CD8-positive, alpha-beta memory T cell (primary cell): ENCODE measurements around the gene WDPCP. TPM values are rescaled to one million over a fixed set of nuclear protein-coding genes. Genes with fewer than 3 reads are reported as not detected.

Experiments
- CTCF ChIA-PET: fragments of 350-600 bp; sonication (Branson Sonifier 250); formaldehyde crosslinking; loops from one replicate; lab custom pipeline; 2021; ENCODE audit warnings: antibody characterized with exemption; lab: Charles Lee
- POLR2A ChIA-PET: fragments of 350-600 bp; sonication (Branson Sonifier 250); formaldehyde crosslinking; loops from one replicate; lab custom pipeline; 2021; ENCODE audit warnings: antibody characterized with exemption; lab: Charles Lee
- DNase-seq, 5 donors: peaks; one replicate each; pipeline versions ENCODE4 v3.0.0 to v3.0.0-alpha.2; 2020 to 2022; ENCODE audit warnings: mixed read lengths in 1 of 5
- H3K27ac ChIP-seq: one replicate; pipeline ENCODE4 v1.7.0; 2013; ENCODE audit warnings: low read depth, mild to moderate bottlenecking, low read length, moderate library complexity
- H3K27me3 ChIP-seq: 2 replicates; pipeline ENCODE4 v1.7.0; 2013; ENCODE audit warnings: low read length, mild to moderate bottlenecking; ENCODE audit not compliant: insufficient read depth, poor library complexity, severe bottlenecking
- H3K36me3 ChIP-seq: 2 replicates; pipeline ENCODE4 v1.7.0; 2013; ENCODE audit warnings: mild to moderate bottlenecking, low read length, moderate library complexity; ENCODE audit not compliant: insufficient read depth
- H3K4me1 ChIP-seq: 2 replicates; pipeline ENCODE4 v1.7.0; 2013; ENCODE audit warnings: mild to moderate bottlenecking, low read length, moderate library complexity; ENCODE audit not compliant: insufficient read depth
- H3K4me3 ChIP-seq: 2 replicates; pipeline ENCODE4 v1.7.0; 2013; ENCODE audit warnings: mild to moderate bottlenecking, low read length
- H3K9me3 ChIP-seq: 2 replicates; pipeline ENCODE4 v1.7.0; 2013; ENCODE audit warnings: mild to moderate bottlenecking, low read length
- H3K27ac Mint-ChIP-seq, 8 donors: one replicate each; pipeline ENCODE4 v1.8.0; 2020 to 2021; ENCODE audit warnings: mixed read lengths in 8 of 8, mild to moderate bottlenecking in 6 of 8, inconsistent platforms in 3 of 8, moderate library complexity in 3 of 8
- H3K27me3 Mint-ChIP-seq, 2 donors: one replicate each; pipeline ENCODE4 v1.8.0; 2020 to 2021; ENCODE audit warnings: mixed read lengths in 2 of 2, mild to moderate bottlenecking in 1 of 2, moderate library complexity in 1 of 2
- H3K36me3 Mint-ChIP-seq, 3 donors: one replicate each; pipeline ENCODE4 v1.8.0; 2020 to 2021; ENCODE audit warnings: mixed read lengths in 3 of 3, inconsistent platforms in 1 of 3, mild to moderate bottlenecking in 1 of 3
- H3K4me1 Mint-ChIP-seq, 3 donors: one replicate each; pipeline ENCODE4 v1.8.0; 2020 to 2021; ENCODE audit warnings: mixed read lengths in 3 of 3, inconsistent platforms in 1 of 3, mild to moderate bottlenecking in 1 of 3
- H3K4me3 Mint-ChIP-seq, 7 donors: one replicate each; pipeline ENCODE4 v1.8.0; 2020 to 2021; ENCODE audit warnings: mixed read lengths in 7 of 7, mild to moderate bottlenecking in 6 of 7, moderate library complexity in 4 of 7, inconsistent platforms in 2 of 7
- H3K9me3 Mint-ChIP-seq, 5 donors: one replicate each; pipeline ENCODE4 v1.8.0; 2020 to 2022; ENCODE audit warnings: mixed read lengths in 5 of 5, mild to moderate bottlenecking in 3 of 5, moderate library complexity in 2 of 5, inconsistent platforms in 1 of 5
- polyA plus RNA-seq: library from polyadenylated mRNA; unstranded; fragments of 300-500 nt; fragmentation: Illumina TruSeq; gene quantifications from one replicate; pipeline ENCODE4 v1.2.3, GENCODE V29; 2021
- total RNA-seq, 2 experiments: library from RNA; stranded (reverse); gene quantifications; one replicate each; pipeline ENCODE4 v1.2.3, GENCODE V29; 2021

WDPCP gene
- total and polyA plus RNA-seq, 3 experiments from 2014 or later: 5.9 to 7.9 (median 7.2) TPM

DNA sequence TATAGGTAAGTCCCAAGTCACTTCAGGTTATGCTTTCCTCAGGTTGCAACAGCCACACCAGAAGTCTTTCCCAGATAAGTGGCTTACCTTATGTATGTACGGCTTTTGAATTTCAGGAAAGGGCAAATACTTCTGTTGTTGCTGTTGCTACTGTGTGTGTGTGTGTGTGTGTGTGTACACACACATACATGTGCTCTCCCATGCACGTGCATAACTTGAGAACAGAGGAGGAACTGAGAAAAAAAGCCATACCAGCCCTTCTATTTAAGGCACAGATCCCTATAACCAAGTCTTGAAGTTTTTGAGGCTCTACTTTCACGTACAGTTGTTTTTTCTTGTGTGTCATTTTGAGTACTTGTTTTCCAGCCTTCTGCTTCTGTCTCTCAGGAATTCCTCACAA is 62.4 kb downstream of the WDPCP start:
- Mint-ChIP-seq H3K9me3 (peaks cover 26 to 86% (median 56%) of the 10 kb centered on the region in 5 donors), H3K36me3 (peaks cover 1 to 65% (median 8%) of the 10 kb centered on the region in 3 donors), H3K27ac (no peak overlapping the region), H3K4me1 (peaks cover 0 to 9% (median 4%) of the 10 kb centered on the region in 3 donors), H3K27me3 (no peaks in the 10 kb centered on the region), H3K4me3 (no peak overlapping the region)
- ChIA-PET POLR2A (no interaction called here), CTCF (no interaction called here)
- H3K36me3 ChIP-seq: no peaks in the 10 kb centered on the region
- no peaks in the 10 kb centered on the region for H3K27me3 ChIP-seq
- H3K4me1 ChIP-seq: no peaks in the 10 kb centered on the region
- H3K9me3 ChIP-seq: no peaks in the 10 kb centered on the region
- DNase-seq: no peak
- no peak overlapping the region for H3K27ac ChIP-seq
- no peak overlapping the region for H3K4me3 ChIP-seq

DNA sequence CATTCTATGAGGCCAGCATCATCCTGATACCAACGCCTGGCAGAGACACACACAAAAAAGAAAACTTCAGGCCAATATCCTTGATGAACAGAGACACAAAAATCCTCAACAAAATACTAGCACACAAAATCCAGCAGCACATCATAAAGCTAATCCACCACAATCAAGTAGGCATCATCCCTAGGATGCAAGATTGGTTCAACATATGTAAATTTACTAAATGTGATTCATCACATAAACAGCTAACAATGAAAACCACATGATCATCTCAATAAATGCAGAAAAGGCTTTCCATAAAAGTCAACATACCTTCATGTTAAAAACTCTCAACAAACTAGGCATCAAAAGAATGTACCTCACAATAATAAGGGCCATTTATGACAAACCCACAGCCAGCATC is 65.3 kb downstream of the WDPCP start:
- POLR2A ChIA-PET: no interaction called here
- H3K27me3 ChIP-seq: no peaks in the 10 kb centered on the region
- no peaks in the 10 kb centered on the region for H3K36me3 ChIP-seq
- CTCF ChIA-PET: no interaction called here
- no peaks in the 10 kb centered on the region for H3K4me1 ChIP-seq
- H3K9me3 ChIP-seq: no peaks in the 10 kb centered on the region
- H3K9me3 Mint-ChIP-seq: peaks cover 34 to 83% (median 55%) of the 10 kb centered on the region in 5 donors
- H3K36me3 Mint-ChIP-seq: peaks cover 4 to 64% (median 14%) of the 10 kb centered on the region in 3 donors
- peak overlapping the region in 1 of 8 donors; percentile 32 for H3K27ac Mint-ChIP-seq
- no peak overlapping the region for H3K4me3 Mint-ChIP-seq
- no peak overlapping the region for H3K4me3 ChIP-seq
- peaks cover 0 to 9% (median 6%) of the 10 kb centered on the region in 3 donors for H3K4me1 Mint-ChIP-seq
- H3K27me3 Mint-ChIP-seq: no peaks in the 10 kb centered on the region
- H3K27ac ChIP-seq: no peak overlapping the region
- no peak for DNase-seq

DNA sequence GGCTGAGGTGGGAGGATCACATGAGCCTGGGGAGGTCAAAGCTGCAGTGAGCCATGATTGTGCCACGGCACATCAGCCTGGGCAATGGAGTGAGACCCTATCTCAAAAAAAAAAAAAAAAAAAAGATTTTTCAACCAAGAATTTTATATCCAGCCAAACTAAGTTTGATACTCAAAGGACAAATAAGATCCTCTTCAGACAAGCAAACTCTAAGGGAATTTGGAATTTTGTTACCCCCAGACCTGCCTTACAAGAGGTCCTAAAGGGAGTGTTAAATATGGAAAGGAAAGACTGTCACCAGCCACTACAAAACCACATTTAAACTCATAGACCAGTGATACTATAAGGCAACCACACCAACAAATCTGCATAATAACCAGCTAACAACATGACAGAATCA is 67.5 kb downstream of the WDPCP start:
- Mint-ChIP-seq H3K27me3 (no peaks in the 10 kb centered on the region), H3K27ac (no peak overlapping the region), H3K4me3 (no peak overlapping the region), H3K4me1 (peaks cover 0 to 9% (median 6%) of the 10 kb centered on the region in 3 donors), H3K9me3 (peaks cover 34 to 76% (median 52%) of the 10 kb centered on the region in 5 donors), H3K36me3 (peaks cover 6 to 70% (median 15%) of the 10 kb centered on the region in 3 donors)
- Histone ChIP-seq H3K36me3 (no peaks in the 10 kb centered on the region), H3K4me3 (no peak overlapping the region), H3K9me3 (no peaks in the 10 kb centered on the region), H3K27ac (no peak overlapping the region), H3K27me3 (no peaks in the 10 kb centered on the region), H3K4me1 (no peaks in the 10 kb centered on the region)
- ChIA-PET CTCF (no interaction called here), POLR2A (no interaction called here)
- DNase-seq: no peak

DNA sequence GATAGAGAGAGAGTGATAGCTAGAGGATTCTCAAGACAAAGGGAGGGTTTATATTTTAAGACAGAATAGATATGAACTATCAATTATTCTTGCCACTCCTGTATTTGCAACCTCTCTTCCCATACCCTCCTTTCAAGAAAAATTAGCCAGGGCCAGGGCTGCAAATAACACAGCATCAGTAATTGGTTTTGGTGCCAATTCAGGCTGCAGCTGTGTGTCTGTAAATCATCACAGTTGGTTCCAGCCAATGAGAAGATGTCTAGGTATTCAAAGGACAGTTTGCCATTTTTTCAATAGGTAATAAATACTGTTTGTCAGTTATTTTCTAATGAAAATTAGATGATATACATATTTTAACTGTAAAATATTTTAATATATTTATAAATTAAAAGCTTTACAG is 73.5 kb downstream of the WDPCP start:
- H3K4me3 Mint-ChIP-seq: no peak overlapping the region
- Histone ChIP-seq H3K4me3 (no peak overlapping the region), H3K36me3 (no peaks in the 10 kb centered on the region), H3K9me3 (no peaks in the 10 kb centered on the region), H3K27ac (no peak overlapping the region), H3K4me1 (no peaks in the 10 kb centered on the region), H3K27me3 (no peaks in the 10 kb centered on the region)
- H3K36me3 Mint-ChIP-seq: peaks cover 7 to 51% (median 19%) of the 10 kb centered on the region in 3 donors
- no peak overlapping the region for H3K27ac Mint-ChIP-seq
- H3K27me3 Mint-ChIP-seq: peaks cover 0 to 2% of the 10 kb centered on the region in 2 donors
- CTCF ChIA-PET: no interaction called here
- DNase-seq: no peak
- no peaks in the 10 kb centered on the region for H3K4me1 Mint-ChIP-seq
- peaks cover 15 to 67% (median 37%) of the 10 kb centered on the region in 5 donors for H3K9me3 Mint-ChIP-seq
- POLR2A ChIA-PET: no interaction called here

DNA sequence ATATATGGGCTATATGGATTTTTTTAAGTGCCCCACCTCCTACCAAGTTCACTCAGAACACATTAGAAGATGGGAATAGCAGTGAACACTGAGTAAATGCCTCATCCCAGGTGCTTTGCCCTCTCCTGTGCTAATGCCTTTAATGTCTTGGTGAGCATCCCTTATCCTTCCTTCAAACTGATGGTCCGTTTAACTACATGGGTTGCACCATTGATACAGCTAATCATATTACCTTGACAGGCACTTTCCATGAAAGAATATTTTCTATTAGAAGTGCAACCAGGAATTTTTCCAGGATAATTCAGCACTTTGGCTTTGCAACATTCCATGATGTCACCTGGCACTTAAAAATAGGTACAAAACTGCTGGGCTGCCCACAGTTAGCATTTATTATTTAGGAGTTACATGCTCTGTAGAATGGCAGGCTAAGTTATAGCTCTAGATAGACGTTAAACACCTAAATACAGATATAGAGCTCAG is 74.0 kb downstream of the WDPCP start:
- Mint-ChIP-seq H3K27me3 (peaks cover 0 to 3% of the 10 kb centered on the region in 2 donors), H3K4me3 (no peak overlapping the region), H3K27ac (no peak overlapping the region), H3K4me1 (no peaks in the 10 kb centered on the region), H3K9me3 (peaks cover 16 to 67% (median 38%) of the 10 kb centered on the region in 5 donors), H3K36me3 (peaks cover 7 to 51% (median 23%) of the 10 kb centered on the region in 3 donors)
- H3K4me1 ChIP-seq: no peaks in the 10 kb centered on the region
- H3K36me3 ChIP-seq: no peaks in the 10 kb centered on the region
- no peak overlapping the region for H3K27ac ChIP-seq
- ChIA-PET CTCF (no interaction called here), POLR2A (no interaction called here)
- DNase-seq: no peak
- H3K4me3 ChIP-seq: no peak overlapping the region
- H3K27me3 ChIP-seq: no peaks in the 10 kb centered on the region
- H3K9me3 ChIP-seq: no peaks in the 10 kb centered on the region

DNA sequence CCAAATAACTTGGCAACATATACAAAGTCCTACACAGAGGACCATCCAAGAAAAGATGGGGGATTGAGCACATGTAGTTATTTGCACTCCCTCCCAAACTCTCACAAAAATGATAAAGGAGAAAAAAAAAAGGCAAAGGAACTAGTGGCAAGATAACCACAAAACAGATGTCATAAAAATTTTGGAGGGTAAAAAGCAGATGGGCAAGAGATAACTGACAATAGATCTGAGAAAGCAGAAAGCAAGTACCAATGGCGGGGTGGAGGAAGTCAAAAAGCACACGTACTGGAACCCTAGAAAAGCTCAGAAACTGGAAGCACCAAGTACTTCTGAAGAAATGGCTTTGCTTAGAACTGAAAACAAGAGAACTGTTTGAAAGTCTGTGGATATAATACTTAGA is 82.0 kb downstream of the WDPCP start:
- Histone ChIP-seq H3K27ac (no peak overlapping the region), H3K9me3 (no peaks in the 10 kb centered on the region), H3K4me3 (no peak overlapping the region), H3K4me1 (no peaks in the 10 kb centered on the region), H3K36me3 (no peaks in the 10 kb centered on the region), H3K27me3 (no peaks in the 10 kb centered on the region)
- Mint-ChIP-seq H3K36me3 (peaks cover 11 to 57% (median 20%) of the 10 kb centered on the region in 3 donors), H3K4me3 (no peak overlapping the region), H3K27ac (no peak overlapping the region), H3K27me3 (peaks cover 0 to 8% of the 10 kb centered on the region in 2 donors), H3K9me3 (peaks cover 24 to 56% (median 35%) of the 10 kb centered on the region in 5 donors), H3K4me1 (peaks cover 8 to 15% (median 13%) of the 10 kb centered on the region in 3 donors)
- CTCF ChIA-PET: no interaction called here
- DNase-seq: no peak
- POLR2A ChIA-PET: no interaction called here

DNA sequence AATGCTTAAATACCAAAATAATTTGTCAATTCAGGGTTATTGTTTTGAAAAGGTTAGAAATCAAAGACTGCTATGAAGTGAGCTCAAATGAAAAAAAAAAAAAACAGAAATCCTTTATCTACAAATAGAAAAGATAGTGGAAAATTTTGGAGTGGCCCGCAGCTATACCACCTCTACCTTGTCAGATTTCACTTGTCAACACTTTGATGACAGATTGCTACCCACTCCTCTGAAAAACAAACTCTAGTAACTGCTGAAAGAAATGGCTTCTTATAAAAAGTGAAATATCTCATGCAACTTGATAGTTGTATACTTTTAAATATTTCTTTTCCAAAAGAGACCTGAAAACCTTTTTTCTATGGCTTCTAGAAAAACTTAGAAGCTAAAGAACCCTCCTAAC is 84.5 kb downstream of the WDPCP start:
- Histone ChIP-seq H3K27ac (no peak overlapping the region), H3K36me3 (no peaks in the 10 kb centered on the region), H3K4me1 (no peaks in the 10 kb centered on the region), H3K9me3 (no peaks in the 10 kb centered on the region), H3K27me3 (no peaks in the 10 kb centered on the region), H3K4me3 (no peak overlapping the region)
- no peak overlapping the region for H3K27ac Mint-ChIP-seq
- H3K9me3 Mint-ChIP-seq: peaks cover 9 to 31% (median 16%) of the 10 kb centered on the region in 5 donors
- CTCF ChIA-PET: interaction anchor here (0.6 kb wide), 1 partner anchor 133 kb away, joined by 3 read pairs; no protein-coding TSS in a partner anchor
- H3K4me1 Mint-ChIP-seq: peaks cover 8 to 15% (median 13%) of the 10 kb centered on the region in 3 donors
- peaks cover 0 to under 1% of the 10 kb centered on the region in 2 donors for H3K27me3 Mint-ChIP-seq
- POLR2A ChIA-PET: no interaction called here
- peaks cover 2 to 32% (median 8%) of the 10 kb centered on the region in 3 donors for H3K36me3 Mint-ChIP-seq
- no peak for DNase-seq
- no peak overlapping the region for H3K4me3 Mint-ChIP-seq

DNA sequence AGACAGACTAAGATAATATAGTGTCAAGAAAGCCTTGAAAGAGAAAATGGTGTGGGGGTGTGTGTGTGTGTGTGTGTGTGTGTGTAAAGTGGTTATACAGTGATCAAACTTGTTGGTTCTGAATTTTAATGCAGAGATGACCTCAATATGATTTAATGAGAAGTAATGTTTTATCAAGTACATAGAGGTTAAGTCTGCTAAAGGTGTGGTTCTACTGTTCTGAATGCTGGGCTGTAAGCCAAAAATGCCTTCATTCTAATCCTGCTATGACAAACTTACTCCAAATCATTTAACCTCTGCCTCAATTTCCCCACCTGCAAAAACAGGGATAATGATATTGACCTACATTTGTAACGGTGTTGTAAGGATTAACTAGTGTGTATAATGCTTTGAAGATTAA is 87.9 kb downstream of the WDPCP start:
- ChIA-PET POLR2A (no interaction called here), CTCF (no interaction called here)
- Histone ChIP-seq H3K27me3 (no peaks in the 10 kb centered on the region), H3K36me3 (no peaks in the 10 kb centered on the region), H3K27ac (no peak overlapping the region), H3K4me1 (no peaks in the 10 kb centered on the region), H3K9me3 (no peaks in the 10 kb centered on the region), H3K4me3 (no peak overlapping the region)
- peaks cover 0 to 7% (median 5%) of the 10 kb centered on the region in 3 donors for H3K4me1 Mint-ChIP-seq
- H3K9me3 Mint-ChIP-seq: peaks cover 0 to 3% (median 0%) of the 10 kb centered on the region in 5 donors
- H3K27ac Mint-ChIP-seq: no peak overlapping the region
- no peak overlapping the region for H3K4me3 Mint-ChIP-seq
- DNase-seq: no peak
- no peaks in the 10 kb centered on the region for H3K27me3 Mint-ChIP-seq
- H3K36me3 Mint-ChIP-seq: peaks cover 0 to 16% (median 0%) of the 10 kb centered on the region in 3 donors
